Lower lobe of right lung (tissue), 2 donors: ENCODE data around the gene SPATA22. TPM values are rescaled to one million over a fixed set of nuclear protein-coding genes. Genes with fewer than 3 reads are reported as not detected.
A peak's percentile ranks its signal among the peaks of the same experiment; 100 is the strongest.
"Not testable (repeated sequence)": the region's sequence is repeated elsewhere in the genome, so short reads cannot be mapped to it uniquely, and the experiment has no call there.

Experiments used
- ATAC-seq, 2 donors: fragments of 200-7000 bp; cut with Tn5 transposase; one replicate each; pipeline ENCODE4 v1.9.1; 2020 to 2022; ENCODE audit warnings: mild to moderate bottlenecking in 2 of 2, moderate library complexity in 2 of 2
- DNase-seq: peaks from one replicate; pipeline ENCODE4 v3.0.0-alpha.2; 2020
- H3K27ac ChIP-seq: fragments of 200-600 bp; one replicate; pipeline ENCODE4 v1.8.0; 2022
- H3K27me3 ChIP-seq: fragments of 200-600 bp; one replicate; pipeline ENCODE4 v1.8.0; 2022; ENCODE audit warnings: low read depth
- H3K36me3 ChIP-seq: fragments of 200-600 bp; one replicate; pipeline ENCODE4 v1.8.0; 2022; ENCODE audit warnings: mild to moderate bottlenecking
- H3K4me1 ChIP-seq: fragments of 200-600 bp; one replicate; pipeline ENCODE4 v1.8.0; 2022
- H3K4me3 ChIP-seq: fragments of 200-600 bp; one replicate; pipeline ENCODE4 v1.8.0; 2022; ENCODE audit warnings: mild to moderate bottlenecking
- H3K9me3 ChIP-seq: fragments of 200-600 bp; one replicate; pipeline ENCODE4 v1.8.0; 2022
- intact Hi-C: fragments of 100-400 bp; cut with DNase I; formaldehyde crosslinking; loops from one replicate; pipeline ENCODE4 v1.11.0; 2022
- total RNA-seq: library from RNA; stranded (reverse); fragmentation: NEBNext Ultra II Directional; extraction: Animal tissue kit (Norgen Biotek cat#: 25700); gene quantifications from one replicate; pipeline ENCODE4 v1.2.1, GENCODE V29; 2021
- TF ChIP-seq, protein P1 (sequence below): fragments of 200-600 bp; IDR thresholded peaks from one replicate; pipeline ENCODE4 v1.8.0; 2022; ENCODE audit warnings: antibody characterized with exemption, mild to moderate bottlenecking
- donor health status: DM: no; HTN: yes; CAD: no; lungs with severe emphysema.

SPATA22 gene
- total RNA-seq, 1 donor from 2014 or later, result 0.53 TPM

- Histone ChIP-seq H3K27ac (no peak overlapping the region), H3K4me3 (no peak overlapping the region), H3K36me3 (no peaks in the 10 kb centered on the region), H3K9me3 (peaks cover 4% of the 10 kb centered on the region), H3K4me1 (no peaks in the 10 kb centered on the region), H3K27me3 (peaks cover 5% of the 10 kb centered on the region)
- intact Hi-C loops, result no loop called here
- ATAC-seq (no peak), DNase-seq (no peak)
- TF ChIP-seq, protein P1, sequence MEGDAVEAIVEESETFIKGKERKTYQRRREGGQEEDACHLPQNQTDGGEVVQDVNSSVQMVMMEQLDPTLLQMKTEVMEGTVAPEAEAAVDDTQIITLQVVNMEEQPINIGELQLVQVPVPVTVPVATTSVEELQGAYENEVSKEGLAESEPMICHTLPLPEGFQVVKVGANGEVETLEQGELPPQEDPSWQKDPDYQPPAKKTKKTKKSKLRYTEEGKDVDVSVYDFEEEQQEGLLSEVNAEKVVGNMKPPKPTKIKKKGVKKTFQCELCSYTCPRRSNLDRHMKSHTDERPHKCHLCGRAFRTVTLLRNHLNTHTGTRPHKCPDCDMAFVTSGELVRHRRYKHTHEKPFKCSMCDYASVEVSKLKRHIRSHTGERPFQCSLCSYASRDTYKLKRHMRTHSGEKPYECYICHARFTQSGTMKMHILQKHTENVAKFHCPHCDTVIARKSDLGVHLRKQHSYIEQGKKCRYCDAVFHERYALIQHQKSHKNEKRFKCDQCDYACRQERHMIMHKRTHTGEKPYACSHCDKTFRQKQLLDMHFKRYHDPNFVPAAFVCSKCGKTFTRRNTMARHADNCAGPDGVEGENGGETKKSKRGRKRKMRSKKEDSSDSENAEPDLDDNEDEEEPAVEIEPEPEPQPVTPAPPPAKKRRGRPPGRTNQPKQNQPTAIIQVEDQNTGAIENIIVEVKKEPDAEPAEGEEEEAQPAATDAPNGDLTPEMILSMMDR, result no peak
Observed at GRCh38 chr17:3401786-3402185, 69.8 kb downstream of the SPATA22 start.

DNA sequence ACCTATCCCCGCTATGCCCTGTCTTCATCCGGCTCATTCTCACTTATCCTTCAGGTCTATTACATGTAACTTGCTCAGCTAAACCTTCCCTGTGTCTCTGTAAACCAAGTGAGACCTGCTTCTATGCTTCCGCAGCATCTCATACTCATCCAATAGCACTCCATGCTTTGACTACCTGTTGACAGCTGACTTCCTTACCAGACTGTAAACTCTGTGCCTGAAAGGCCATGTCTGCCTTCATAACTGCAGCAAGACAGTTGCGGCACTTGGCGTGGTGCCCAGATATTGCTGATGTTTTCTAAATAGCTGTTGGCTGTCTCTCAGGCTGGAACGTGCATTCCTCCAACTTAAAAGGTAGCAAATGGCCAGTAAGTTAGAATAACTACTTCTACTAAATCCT, 71.6 kb downstream of the SPATA22 start:
- Histone ChIP-seq H3K9me3 (no peaks in the 10 kb centered on the region), H3K36me3 (no peaks in the 10 kb centered on the region), H3K27me3 (peaks cover 5% of the 10 kb centered on the region), H3K27ac (no peak overlapping the region), H3K4me1 (no peaks in the 10 kb centered on the region), H3K4me3 (no peak overlapping the region)
- ATAC-seq (no peak), DNase-seq (no peak)
- TF ChIP-seq, protein P1, result no peak
- intact Hi-C loops, result no loop called here

GRCh38 chr17:3398310-3398709, 73.3 kb downstream of the SPATA22 start, which contains the start of gene OR1E1:
Gene OR1E1 (minus strand): TSS chr17:3398410. CDS start chr17:3398410, 0 bp downstream.
- DNase-seq (no peak), ATAC-seq (no peak)
- Histone ChIP-seq H3K4me1 (no peaks in the 10 kb centered on the region), H3K4me3 (no peak within 1 kb of the TSS), H3K27ac (no peak within 1 kb of the TSS), H3K9me3 (no peaks in the 10 kb centered on the region), H3K27me3 (peaks cover 7% of the 10 kb centered on the region), H3K36me3 (no peaks in the 10 kb centered on the region)
- TF ChIP-seq, protein P1, result no peak
- intact Hi-C loops, result no loop called here

- H3K4me1 ChIP-seq, DNase-seq, H3K9me3 ChIP-seq, H3K36me3 ChIP-seq, intact Hi-C loops, H3K4me3 ChIP-seq, H3K27ac ChIP-seq: not testable (repeated sequence)
- peaks cover 12% of the 10 kb centered on the region for H3K27me3 ChIP-seq
- peak in 1 of 2 donors; percentile 41 for ATAC-seq
Observed at GRCh38 chr17:3397801-3398200, 73.8 kb downstream of the SPATA22 start.

Other genes with a start within 250 kb of the SPATA22 start
- not detected for gene OR3A1, start 173.5 kb downstream of the SPATA22 start, total RNA-seq
- gene OR3A2, start 85.5 kb downstream of the SPATA22 start, total RNA-seq, result not detected
- not detected for gene OR1E1, start 73.4 kb downstream of the SPATA22 start, total RNA-seq
- not detected for gene OR3A3, start 60.4 kb downstream of the SPATA22 start, total RNA-seq
- gene OR1E2, start 38.0 kb downstream of the SPATA22 start, total RNA-seq, result not detected
- gene ASPA, start 4.2 kb upstream of the SPATA22 start, total RNA-seq, result 8.2 TPM
- gene TRPV3, start 86.0 kb upstream of the SPATA22 start, total RNA-seq, result 0.68 TPM
- 3.4 TPM for gene TRPV1, start 137.6 kb upstream of the SPATA22 start, total RNA-seq
- gene SHPK, start 164.4 kb upstream of the SPATA22 start, total RNA-seq, result 10.6 TPM
- 21.1 TPM for gene CTNS, start 164.9 kb upstream of the SPATA22 start, total RNA-seq
- 82.8 TPM for gene TAX1BP3, start 196.8 kb upstream of the SPATA22 start, total RNA-seq
- gene EMC6, start 197.0 kb upstream of the SPATA22 start, total RNA-seq, result 32.9 TPM
- gene P2RX5, start 224.3 kb upstream of the SPATA22 start, total RNA-seq, result 2.5 TPM